IMR-90 (cell line): ENCODE results near the gene GPR21. TPM values are rescaled to one million over a fixed set of nuclear protein-coding genes. Genes with fewer than 3 reads are reported as not detected.

Experiments
- ATAC-seq: fragments of 200-7000 bp; cut with Tn5 transposase; 2 replicates; pipeline ENCODE4 v1.9.1; 2020; ENCODE audit warnings: low read depth, mild to moderate bottlenecking, moderate library complexity
- BruUV-seq: library from RNA; stranded (reverse); fragments of 400-500 nt; replicated peaks from 2 replicates; lab custom pipeline; 2021; lab: Mats Ljungman, UMichigan
- CTCF ChIA-PET: fragments of 300-600 bp; formaldehyde crosslinking; extraction: SDS; loops from one replicate; lab custom pipeline; 2021; ENCODE audit warnings: antibody characterized with exemption; lab: Yijun Ruan, JAX
- POLR2A ChIA-PET: fragments of 300-600 bp; sonication (Branson Sonifier 250); formaldehyde crosslinking; loops from one replicate; lab custom pipeline; 2022; ENCODE audit warnings: antibody characterized with exemption; ENCODE audit not compliant: unreplicated experiment; lab: Charles Lee
- DNase-seq: peaks from one replicate; pipeline ENCODE4 v3.0.0; 2013
- H2AFZ ChIP-seq: replicated peaks from 2 replicates; pipeline ENCODE3; 2013; ENCODE audit warnings: low read length, mild to moderate bottlenecking; ENCODE audit not compliant: poor library complexity
- H2AK5ac ChIP-seq: 2 replicates; pipeline ENCODE4 v1.6.1; 2013; ENCODE audit warnings: low read depth, low read length, inconsistent platforms
- H2AK9ac ChIP-seq: replicated peaks from 2 replicates; pipeline ENCODE3; 2013; ENCODE audit warnings: mild to moderate bottlenecking, low read depth, low read length, moderate library complexity; ENCODE audit not compliant: poor library complexity
- H2BK120ac ChIP-seq: 2 replicates; pipeline ENCODE4 v1.6.1; 2013; ENCODE audit warnings: low read depth, low read length, inconsistent platforms
- H2BK15ac ChIP-seq: 3 replicates; pipeline ENCODE4 v1.6.1; 2013; ENCODE audit warnings: low read depth, low read length, inconsistent platforms
- H2BK20ac ChIP-seq: 2 replicates; pipeline ENCODE4 v1.6.1; 2013; ENCODE audit warnings: low read depth, mild to moderate bottlenecking, inconsistent platforms, low read length, moderate library complexity
- H2BK5ac ChIP-seq: 2 replicates; pipeline ENCODE4 v1.6.1; 2013; ENCODE audit warnings: mild to moderate bottlenecking, low read depth, low read length, inconsistent platforms; ENCODE audit not compliant: poor library complexity, severe bottlenecking
- H3K14ac ChIP-seq: replicated peaks from 2 replicates; pipeline ENCODE4 v1.6.1; 2013; ENCODE audit warnings: low read depth, low read length, inconsistent platforms
- H3K18ac ChIP-seq: 2 replicates; pipeline ENCODE4 v1.6.1; 2013; ENCODE audit warnings: low read depth, low read length, control low read depth
- H3K23ac ChIP-seq: 2 replicates; pipeline ENCODE4 v1.6.1; 2013; ENCODE audit warnings: low read depth, low read length, inconsistent platforms
- H3K27ac ChIP-seq: 2 replicates; pipeline ENCODE4 v1.5.1; 2013; ENCODE audit warnings: mild to moderate bottlenecking, control low read depth, low read length; ENCODE audit not compliant: insufficient read depth
- H3K27me3 ChIP-seq: 2 replicates; pipeline ENCODE4 v1.6.1; 2013; ENCODE audit warnings: low read length; ENCODE audit not compliant: control insufficient read depth, insufficient read depth
- H3K36me3 ChIP-seq: 2 replicates; pipeline ENCODE4 v1.6.1; 2013; ENCODE audit warnings: low read length, mixed read lengths; ENCODE audit not compliant: control insufficient read depth, insufficient read depth
- H3K4ac ChIP-seq: 2 replicates; pipeline ENCODE4 v1.6.1; 2013; ENCODE audit warnings: low read depth, low read length, inconsistent platforms
- H3K4me1 ChIP-seq: 2 replicates; pipeline ENCODE4 v1.6.1; 2013; ENCODE audit warnings: low read length, mixed read lengths; ENCODE audit not compliant: control insufficient read depth, insufficient read depth
- H3K4me2 ChIP-seq: 2 replicates; pipeline ENCODE4 v1.6.1; 2013; ENCODE audit warnings: low read depth, mild to moderate bottlenecking, control low read depth, low read length, moderate library complexity
- H3K4me3 ChIP-seq: 2 replicates; pipeline ENCODE4 v1.5.1; 2013; ENCODE audit warnings: low read depth, mild to moderate bottlenecking, control low read depth, low read length, moderate library complexity; ENCODE audit not compliant: insufficient read depth
- H3K56ac ChIP-seq: 2 replicates; pipeline ENCODE4 v1.6.1; 2013; ENCODE audit warnings: low read length, inconsistent platforms; ENCODE audit not compliant: insufficient read depth; ENCODE audit errors: extremely low read depth
- H3K79me1 ChIP-seq, 2 experiments: 2 replicates each; pipeline ENCODE4 v1.6.1; 2013; ENCODE audit warnings: low read length in 2 of 2, inconsistent platforms in 1 of 2, low read depth in 1 of 2
- H3K9ac ChIP-seq: 2 replicates; pipeline ENCODE4 v1.6.1; 2013; ENCODE audit warnings: low read depth, low read length, control low read depth
- H3K9me1 ChIP-seq: 2 replicates; pipeline ENCODE4 v1.6.1; 2013; ENCODE audit warnings: low read length, inconsistent platforms; ENCODE audit not compliant: insufficient read depth
- H3K9me3 ChIP-seq: 2 replicates; pipeline ENCODE4 v1.6.1; 2013; ENCODE audit warnings: low read length; ENCODE audit not compliant: control insufficient read depth, insufficient read depth
- H4K20me1 ChIP-seq: 2 replicates; pipeline ENCODE4 v1.6.1; 2013; ENCODE audit warnings: low read length, inconsistent platforms; ENCODE audit not compliant: insufficient read depth
- H4K5ac ChIP-seq: 2 replicates; pipeline ENCODE4 v1.6.1; 2013; ENCODE audit warnings: mild to moderate bottlenecking, low read depth, low read length, control low read depth
- H4K8ac ChIP-seq, 2 experiments: 2 replicates each; pipeline ENCODE4 v1.6.1; 2013; ENCODE audit warnings: low read depth in 2 of 2, low read length in 2 of 2, control low read depth in 1 of 2, inconsistent platforms in 1 of 2
- H4K91ac ChIP-seq: 2 replicates; pipeline ENCODE4 v1.6.1; 2013; ENCODE audit warnings: low read depth, low read length, inconsistent platforms; ENCODE audit not compliant: insufficient read depth
- MAFK ChIP-seq: IDR thresholded peaks from 2 replicates; pipeline ENCODE4 v1.6.1; 2012; ENCODE audit warnings: low read depth, low read length, improper control_type of control experiment
- dilution Hi-C: fragments of 300-500 bp; cut with HindIII; formaldehyde crosslinking; loops from one replicate; pipeline ENCODE4 v1.14.3; 2018; ENCODE audit warnings: low sequenced_read_pairs; ENCODE audit not compliant: unreplicated experiment
- in situ Hi-C: fragments of 300-500 bp; cut with MboI; formaldehyde crosslinking; loops from 3 replicates; pipeline ENCODE4 v1.14.3; 2019; ENCODE audit warnings: low sequenced_read_pairs, inconsistent platforms, mixed read lengths
- intact Hi-C: fragments of 100-400 bp; cut with micrococcal nuclease; formaldehyde crosslinking; loops from 2 replicates; pipeline ENCODE4 v1.10.0; 2022
- polyA plus RNA-seq, 3 experiments: library from polyadenylated mRNA; depleted of rRNA; stranded (reverse); fragments of >200 nt; gene quantifications; 2 replicates each; pipeline ENCODE4 v1.2.3, GENCODE V29; 2012; ENCODE audit warnings: low replicate concordance in 1 of 3
- total RNA-seq: library from RNA; depleted of rRNA; stranded (reverse); fragments of >200 nt; gene quantifications from 2 replicates; pipeline ENCODE4 v1.2.3, GENCODE V29; 2012

GPR21 gene
- total and polyA plus RNA-seq, 2 of the 4 experiments (the other 2 are of a cell fraction), result 0.90 TPM; not detected in 1

- no peak overlapping the region for H3K9ac ChIP-seq
- no peak overlapping the region for H3K4me3 ChIP-seq
- H3K9me1 ChIP-seq, result no peaks in the 10 kb centered on the region
- H3K18ac ChIP-seq, result no peak overlapping the region
- no peak overlapping the region for H2AFZ ChIP-seq
- DNase-seq (no peak), ATAC-seq (no peak)
- H4K91ac ChIP-seq, result no peak overlapping the region
- no peaks in the 10 kb centered on the region for H3K27me3 ChIP-seq
- peaks cover 14% of the 10 kb centered on the region for H3K36me3 ChIP-seq
- dilution Hi-C loops (no loop called here), in situ Hi-C loops (no loop called here), intact Hi-C loops (loop anchor here (10.0 kb wide), 1 partner anchor 346 kb away; the partner anchor contains the start of gene CRB2)
- no TSS peak for BruUV-seq
- H2AK9ac ChIP-seq, result no peak overlapping the region
- H3K56ac ChIP-seq, result no peak overlapping the region
- ChIA-PET POLR2A (interaction anchor here (0.6 kb wide), 1 partner anchor 11 kb away, joined by 3 read pairs; no protein-coding TSS in a partner anchor), CTCF (interaction anchor here (0.6 kb wide), 1 partner anchor 13 kb away, joined by 3 read pairs; no protein-coding TSS in a partner anchor)
- H3K4me2 ChIP-seq, result no peak overlapping the region
- H2BK20ac ChIP-seq, result no peak overlapping the region
- no peak overlapping the region for H3K14ac ChIP-seq
- H3K23ac ChIP-seq, result no peak overlapping the region
- H3K9me3 ChIP-seq, result no peaks in the 10 kb centered on the region
- H3K27ac ChIP-seq, result no peak overlapping the region
- peaks cover 6% of the 10 kb centered on the region for H3K4me1 ChIP-seq
- no peak overlapping the region for H3K4ac ChIP-seq
- TF ChIP-seq MAFK, result no peak
- no peak overlapping the region for H4K5ac ChIP-seq
- peaks cover 4 to 9% of the 10 kb centered on the region in 2 experiments; a peak in 3 of 4 replicates for H3K79me1 ChIP-seq
- no peak overlapping the region for H2AK5ac ChIP-seq
- no peak overlapping the region for H2BK5ac ChIP-seq
- H4K8ac ChIP-seq, result no peak overlapping the region
- H2BK120ac ChIP-seq, result no peak overlapping the region
- no peaks in the 10 kb centered on the region for H4K20me1 ChIP-seq
- no peak overlapping the region for H2BK15ac ChIP-seq
These were observed 24.6 kb upstream of the GPR21 start for GRCh38 chr9:123008909-123009308.
